ENCODE results near the gene CRYGD.
"Not testable (repeated sequence)": the region's sequence is repeated elsewhere in the genome, so short reads cannot be mapped to it uniquely, and the experiment has no call there.

Gene CRYGD

GRCh38 chr2:208124013-208124715 is at the start of gene CRYGD:
Gene CRYGD, minus strand, starts transcription at chr2:208124524. Its CDS starts 51 bp downstream, at chr2:208124473.
- not testable (repeated sequence) for DNase-seq (ENCODE audit: low read depth)

GRCh38 chr2:208172125-208172524 is 47.8 kb upstream of the CRYGD start:
- DNase-seq (ENCODE audit: low read depth), result no peak

- no peak for DNase-seq (ENCODE audit: low read depth)
Measured at GRCh38 chr2:208164951-208165755, 40.8 kb upstream of the CRYGD start.

- DNase-seq (ENCODE audit: low read depth), result no peak
Measured at GRCh38 chr2:208163489-208163888, 39.2 kb upstream of the CRYGD start, which contains the start of gene CRYGA. Gene CRYGA, minus strand, starts transcription at chr2:208163589. Its CDS starts 33 bp downstream, at chr2:208163556.

- DNase-seq (ENCODE audit: low read depth), result no peak
Measured at GRCh38 chr2:208156439-208156838, 32.1 kb upstream of the CRYGD start.

GRCh38 chr2:208153156-208153555 is 28.8 kb upstream of the CRYGD start:
- no peak for DNase-seq (ENCODE audit: low read depth)

GRCh38 chr2:208150956-208151355 is 26.6 kb upstream of the CRYGD start:
- no peak for DNase-seq (ENCODE audit: low read depth)

GRCh38 chr2:208150094-208150493 is 25.8 kb upstream of the CRYGD start:
- DNase-seq (ENCODE audit: low read depth), result no peak

- no peak for DNase-seq (ENCODE audit: low read depth)
Measured at GRCh38 chr2:208148803-208149202, 24.5 kb upstream of the CRYGD start.

- no peak for DNase-seq (ENCODE audit: low read depth)
Measured at GRCh38 chr2:208147759-208148158, 23.4 kb upstream of the CRYGD start.

- no peak for DNase-seq (ENCODE audit: low read depth)
Measured at GRCh38 chr2:208147008-208147407, 22.7 kb upstream of the CRYGD start.

GRCh38 chr2:208146006-208146405 is 21.7 kb upstream of the CRYGD start, which contains the start of gene CRYGB:
Gene CRYGB, minus strand, starts transcription at chr2:208146158. Its CDS starts 38 bp downstream, at chr2:208146120.
- DNase-seq (ENCODE audit: low read depth), result no peak

- no peak for DNase-seq (ENCODE audit: low read depth)
Measured at GRCh38 chr2:208142925-208143799, 18.8 kb upstream of the CRYGD start.

GRCh38 chr2:208142240-208142924 is 18.1 kb upstream of the CRYGD start:
- DNase-seq (ENCODE audit: low read depth), result no peak

- DNase-seq (ENCODE audit: low read depth), result no peak
Measured at GRCh38 chr2:208139447-208139846, 15.1 kb upstream of the CRYGD start.

GRCh38 chr2:208138334-208138733 is 14.0 kb upstream of the CRYGD start:
- DNase-seq (ENCODE audit: low read depth), result not testable (repeated sequence)

- no peak for DNase-seq (ENCODE audit: low read depth)
Measured at GRCh38 chr2:208136716-208137094, 12.4 kb upstream of the CRYGD start.

- DNase-seq (ENCODE audit: low read depth), result no peak
Measured at GRCh38 chr2:208135794-208136715, 11.7 kb upstream of the CRYGD start.

- no peak for DNase-seq (ENCODE audit: low read depth)
Measured at GRCh38 chr2:208134928-208135586, 10.7 kb upstream of the CRYGD start.

GRCh38 chr2:208130712-208131110 is 6.4 kb upstream of the CRYGD start:
- no peak for DNase-seq (ENCODE audit: low read depth)

Measured in activated gamma-delta T cell treated with anti-CD3 and anti-CD28 coated beads, Interleukin-2, amount 50 U/mL, for 16 hours (primary cell).